ENCODE measurements around the gene PAX4.

PAX4 gene

DNA sequence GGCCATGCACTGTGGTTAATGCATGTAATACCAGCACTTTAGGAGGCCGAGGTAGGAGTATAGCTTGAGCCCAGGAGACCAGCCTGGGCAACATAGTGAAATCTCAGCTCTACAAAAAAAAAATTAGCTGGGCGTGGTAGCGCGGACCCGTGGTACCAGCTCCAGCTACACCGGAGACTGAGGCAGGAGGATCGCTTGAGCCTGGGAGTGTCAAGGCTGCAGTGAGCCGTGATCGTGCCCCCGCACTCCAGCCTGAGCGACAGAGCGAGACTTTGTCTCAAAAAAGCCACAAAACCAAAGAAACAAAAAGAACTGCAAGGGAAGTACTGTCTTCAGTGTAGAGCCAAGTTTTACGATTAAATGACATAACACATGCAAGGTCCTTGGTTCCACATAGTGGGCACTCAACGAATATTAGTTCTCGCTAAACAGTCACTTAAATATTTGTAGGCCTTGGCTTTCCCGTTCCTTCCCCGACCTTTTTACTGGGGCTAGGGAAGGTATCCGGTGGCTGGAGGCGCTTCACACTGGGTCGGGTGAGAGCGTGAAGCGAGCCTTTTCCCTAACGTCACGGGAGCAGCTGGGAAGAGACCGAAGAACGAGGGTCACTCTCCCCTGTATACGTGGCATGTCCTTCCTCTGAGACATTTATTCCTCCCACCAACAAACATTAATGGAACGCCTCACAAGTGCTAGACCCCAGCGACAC lies 33.1 kb upstream of the PAX4 start:
- TF ChIP-seq, protein P1, sequence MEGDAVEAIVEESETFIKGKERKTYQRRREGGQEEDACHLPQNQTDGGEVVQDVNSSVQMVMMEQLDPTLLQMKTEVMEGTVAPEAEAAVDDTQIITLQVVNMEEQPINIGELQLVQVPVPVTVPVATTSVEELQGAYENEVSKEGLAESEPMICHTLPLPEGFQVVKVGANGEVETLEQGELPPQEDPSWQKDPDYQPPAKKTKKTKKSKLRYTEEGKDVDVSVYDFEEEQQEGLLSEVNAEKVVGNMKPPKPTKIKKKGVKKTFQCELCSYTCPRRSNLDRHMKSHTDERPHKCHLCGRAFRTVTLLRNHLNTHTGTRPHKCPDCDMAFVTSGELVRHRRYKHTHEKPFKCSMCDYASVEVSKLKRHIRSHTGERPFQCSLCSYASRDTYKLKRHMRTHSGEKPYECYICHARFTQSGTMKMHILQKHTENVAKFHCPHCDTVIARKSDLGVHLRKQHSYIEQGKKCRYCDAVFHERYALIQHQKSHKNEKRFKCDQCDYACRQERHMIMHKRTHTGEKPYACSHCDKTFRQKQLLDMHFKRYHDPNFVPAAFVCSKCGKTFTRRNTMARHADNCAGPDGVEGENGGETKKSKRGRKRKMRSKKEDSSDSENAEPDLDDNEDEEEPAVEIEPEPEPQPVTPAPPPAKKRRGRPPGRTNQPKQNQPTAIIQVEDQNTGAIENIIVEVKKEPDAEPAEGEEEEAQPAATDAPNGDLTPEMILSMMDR (IDR thresholded peaks at IDR 0.05; ENCODE audit: low read depth, low read length): no peak
- Histone ChIP-seq H3K4me3 (ENCODE audit: low read depth, low read length) (peak overlapping the region; percentile 86), H3K36me3 (no peaks in the 10 kb centered on the region), H3K4me1 (no peaks in the 10 kb centered on the region), H3K27me3 (no peaks in the 10 kb centered on the region), H3K9me3 (no peaks in the 10 kb centered on the region)
- no peak for DNase-seq

DNA sequence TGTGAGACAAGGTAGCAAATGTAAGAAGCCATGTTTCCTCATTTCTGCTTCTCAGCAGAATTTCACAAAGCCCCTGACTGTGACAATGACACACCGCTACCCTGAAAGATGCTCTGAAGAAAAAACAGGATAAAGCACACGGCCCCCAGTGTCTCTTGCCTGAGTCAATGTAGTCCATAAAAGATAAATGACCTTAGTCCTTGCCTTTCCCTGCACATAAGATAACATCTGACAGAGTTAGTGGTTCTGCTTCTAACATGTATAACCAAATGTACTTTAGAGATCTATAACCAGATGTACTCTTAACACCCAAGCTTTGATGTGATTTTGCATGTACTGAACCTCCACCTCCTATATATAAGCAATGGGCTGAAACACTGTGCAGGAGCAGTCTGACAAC lies 31.0 kb upstream of the PAX4 start:
- no peaks in the 10 kb centered on the region for H3K36me3 ChIP-seq
- no peaks in the 10 kb centered on the region for H3K9me3 ChIP-seq
- no peaks in the 10 kb centered on the region for H3K4me1 ChIP-seq
- TF ChIP-seq, protein P1 (IDR thresholded peaks at IDR 0.05; ENCODE audit: low read depth, low read length): no peak
- no peak overlapping the region for H3K4me3 ChIP-seq (ENCODE audit: low read depth, low read length)
- DNase-seq: no peak
- no peaks in the 10 kb centered on the region for H3K27me3 ChIP-seq

DNA sequence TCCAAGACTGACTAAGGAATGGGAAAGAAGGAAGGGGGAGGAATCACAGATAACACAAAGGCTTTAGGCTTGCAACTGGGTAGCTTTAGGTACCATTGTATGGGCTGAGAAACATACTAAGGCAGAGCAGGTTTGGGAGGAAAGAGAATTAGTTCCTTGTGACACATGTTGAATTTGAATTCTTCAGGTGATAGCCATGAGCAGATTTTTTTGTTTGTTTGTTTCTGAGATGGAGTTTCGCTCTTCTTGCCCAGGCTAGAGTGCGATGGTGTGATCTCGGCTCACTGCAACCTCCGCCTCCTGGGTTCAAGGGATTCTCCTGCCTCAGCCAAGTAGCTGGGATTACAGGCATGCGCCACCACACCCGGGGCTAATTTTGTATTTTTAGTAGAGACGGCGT lies 29.7 kb upstream of the PAX4 start:
- Histone ChIP-seq H3K36me3 (no peaks in the 10 kb centered on the region), H3K27me3 (no peaks in the 10 kb centered on the region), H3K9me3 (no peaks in the 10 kb centered on the region), H3K4me3 (ENCODE audit: low read depth, low read length) (no peak overlapping the region), H3K4me1 (no peaks in the 10 kb centered on the region)
- no peak for DNase-seq
- TF ChIP-seq, protein P1 (IDR thresholded peaks at IDR 0.05; ENCODE audit: low read depth, low read length): no peak

DNA sequence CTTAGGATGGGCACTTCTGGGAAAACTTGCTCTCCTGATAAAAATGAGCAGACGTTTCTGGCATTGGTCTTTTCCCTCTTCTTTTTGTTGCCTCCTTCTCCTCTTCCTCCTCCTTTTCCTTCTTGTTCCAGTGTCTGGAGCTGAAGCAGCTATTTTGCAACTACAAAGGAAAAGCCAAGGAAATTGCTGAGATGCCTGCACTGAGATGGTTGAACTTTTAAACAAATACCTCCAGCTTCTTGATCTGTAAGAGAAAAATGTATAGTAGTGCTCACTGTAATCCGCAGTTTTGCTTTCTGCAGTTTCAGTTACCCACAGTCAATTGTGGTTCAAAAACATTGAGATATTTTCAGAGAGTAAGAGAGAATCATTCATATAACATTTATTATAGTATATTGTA lies 26.5 kb upstream of the PAX4 start:
- Histone ChIP-seq H3K9me3 (no peaks in the 10 kb centered on the region), H3K36me3 (no peaks in the 10 kb centered on the region), H3K4me3 (ENCODE audit: low read depth, low read length) (no peak overlapping the region), H3K27me3 (peaks cover 4% of the 10 kb centered on the region; the same call in 1 of the 2 replicates), H3K4me1 (no peaks in the 10 kb centered on the region)
- TF ChIP-seq, protein P1 (IDR thresholded peaks at IDR 0.05; ENCODE audit: low read depth, low read length): no peak
- DNase-seq: no peak

DNA sequence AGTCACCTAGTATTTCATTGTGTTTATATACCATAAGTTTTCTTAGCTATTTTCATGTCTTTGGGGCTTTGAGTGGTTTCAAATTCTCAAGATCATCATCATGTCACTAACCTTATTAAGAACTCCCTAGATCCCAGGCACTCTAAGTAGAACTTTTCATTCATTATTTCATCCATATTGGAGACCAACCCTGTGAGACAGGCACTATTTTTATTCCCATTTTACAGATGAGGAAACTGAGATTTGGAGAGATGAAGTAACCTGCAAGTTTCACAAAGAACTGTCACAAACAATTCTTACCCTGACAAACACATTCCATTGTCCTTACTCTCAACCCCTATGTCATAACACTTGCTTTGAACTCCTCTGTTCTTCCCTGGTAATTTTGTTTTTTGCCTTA lies 20.3 kb upstream of the PAX4 start:
- Histone ChIP-seq H3K36me3 (no peaks in the 10 kb centered on the region), H3K27me3 (peaks cover 7% of the 10 kb centered on the region; the same call in 1 of the 2 replicates), H3K9me3 (no peaks in the 10 kb centered on the region), H3K4me1 (no peaks in the 10 kb centered on the region), H3K4me3 (ENCODE audit: low read depth, low read length) (no peak overlapping the region)
- TF ChIP-seq, protein P1 (IDR thresholded peaks at IDR 0.05; ENCODE audit: low read depth, low read length): no peak
- no peak for DNase-seq

DNA sequence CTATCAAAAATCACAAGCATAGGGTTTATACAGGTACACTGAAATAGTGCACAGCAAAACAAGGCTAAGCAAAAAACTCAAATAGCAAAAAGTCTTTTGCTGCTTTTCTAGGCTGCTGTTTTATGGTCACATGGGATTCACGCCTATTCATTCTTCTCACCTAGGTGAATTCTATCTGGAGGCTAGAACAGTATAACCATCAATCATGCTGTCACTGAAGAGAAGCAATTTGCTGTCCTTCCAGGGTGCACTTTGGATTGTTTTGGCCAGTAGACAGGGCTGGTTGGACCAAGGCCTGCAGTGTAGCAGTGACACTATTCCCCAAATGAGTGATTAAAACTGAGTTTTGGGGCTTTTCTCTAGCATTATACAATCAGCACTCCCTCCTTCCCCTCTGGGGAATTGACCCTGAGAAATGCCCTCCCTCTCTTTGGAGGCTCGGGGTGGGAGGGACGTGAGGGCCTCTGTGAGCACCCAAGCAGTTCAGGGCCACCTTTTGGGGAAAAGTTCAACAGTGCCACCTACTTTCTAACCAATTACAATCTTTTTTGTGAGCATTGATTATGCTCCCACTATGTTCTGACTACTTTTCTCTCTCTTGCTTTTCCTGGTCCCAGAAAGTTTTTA lies 17.8 kb upstream of the PAX4 start:
- DNase-seq: no peak
- Histone ChIP-seq H3K4me3 (ENCODE audit: low read depth, low read length) (no peak overlapping the region), H3K4me1 (no peaks in the 10 kb centered on the region), H3K36me3 (no peaks in the 10 kb centered on the region), H3K9me3 (no peaks in the 10 kb centered on the region), H3K27me3 (peaks cover 7% of the 10 kb centered on the region; the same call in 1 of the 2 replicates)
- TF ChIP-seq, protein P1 (IDR thresholded peaks at IDR 0.05; ENCODE audit: low read depth, low read length): no peak

Data from BE2C (cell line).